HepG2 (cell line): ENCODE measurements around the gene MARF1. TPM values are rescaled to one million over a fixed set of nuclear protein-coding genes. Genes with fewer than 3 reads are reported as not detected.

Source experiments
- ATAC-seq: fragments of 200-7000 bp; cut with Tn5 transposase; 3 replicates; pipeline ENCODE4 v1.9.1; 2020; ENCODE audit warnings: mild to moderate bottlenecking, moderate library complexity
- BruUV-seq: library from RNA; stranded (reverse); fragments of 400-500 nt; replicated peaks from 2 replicates; lab custom pipeline; 2021; lab: Mats Ljungman, UMichigan
- CTCF ChIA-PET: fragments of 300-600 bp; formaldehyde crosslinking; extraction: SDS; loops from one replicate; lab custom pipeline; 2021; ENCODE audit warnings: low total read pairs, inconsistent platforms, low intra/inter-chr PET ratio; lab: Yijun Ruan, JAX
- POLR2A ChIA-PET: fragments of 350-600 bp; sonication (Branson Sonifier 250); formaldehyde crosslinking; loops from one replicate; lab custom pipeline; 2020; ENCODE audit warnings: antibody characterized with exemption, inconsistent platforms; lab: Yijun Ruan, JAX
- DNase-seq: peaks from one replicate; pipeline ENCODE4 v3.0.0-alpha.2; 2015; ENCODE audit warnings: low spot score
- FAIRE-seq: peaks from 3 replicates; lab custom pipeline; 2011; peaks lifted over from hg19 to GRCh38; lab: Jason Lieb, UNC
- H2AFZ ChIP-seq: one replicate; pipeline ENCODE4 v1.6.1; 2011; ENCODE audit warnings: low read length, inconsistent platforms
- H3K27ac ChIP-seq: fragments of 300-600 bp; 3 replicates; pipeline ENCODE4 v1.8.0; 2011; ENCODE audit warnings: mixed run types, mild to moderate bottlenecking, mixed read lengths, low read length, inconsistent platforms; ENCODE audit not compliant: insufficient read depth; ENCODE audit errors: extremely low read length
- H3K27me3 ChIP-seq, 2 experiments: fragments of 200-600 bp in 1 of 2; 2 replicates in 1 of 2; 3 replicates in 1 of 2; pipeline versions ENCODE4 v1.6.0 to v1.8.0; 2011; ENCODE audit warnings: low read length in 2 of 2, mild to moderate bottlenecking in 2 of 2, moderate library complexity in 2 of 2, inconsistent platforms in 1 of 2; ENCODE audit not compliant: insufficient read depth in 2 of 2, control insufficient read depth in 1 of 2
- H3K36me3 ChIP-seq, 2 experiments: fragments of 200-600 bp in 1 of 2; replicated peaks in 1 of 2; 2 replicates in 1 of 2; 3 replicates in 1 of 2; pipeline versions ENCODE4 v1.5.1 to v1.8.0; 2011; ENCODE audit warnings: low read length in 2 of 2, inconsistent platforms in 1 of 2; ENCODE audit not compliant: insufficient read depth in 2 of 2, control insufficient read depth in 1 of 2
- H3K4me1 ChIP-seq: 2 replicates; pipeline ENCODE4 v1.5.1; 2012; ENCODE audit warnings: low read length, inconsistent platforms; ENCODE audit not compliant: insufficient read depth
- H3K4me2 ChIP-seq: 2 replicates; pipeline ENCODE4 v1.6.0; 2011; ENCODE audit warnings: low read depth, low read length, inconsistent platforms
- H3K4me3 ChIP-seq, 3 experiments: fragments of 200-600 bp in 1 of 3; sonication (generic), shearing (Covaris generic) in 1 of 3; replicated peaks in 1 of 3; 2 replicates each; pipeline ENCODE4 v1.5.1; 2011 to 2016; ENCODE audit warnings: low read length in 3 of 3, inconsistent platforms in 2 of 3, low read depth in 2 of 3, mild to moderate bottlenecking in 2 of 3, control low read depth in 1 of 3, mixed read lengths in 1 of 3; ENCODE audit not compliant: insufficient read depth in 1 of 3
- H3K79me2 ChIP-seq: one replicate; pipeline ENCODE4 v1.6.1; 2011; ENCODE audit warnings: low read length, inconsistent platforms; ENCODE audit not compliant: insufficient read depth
- H3K9ac ChIP-seq: 2 replicates; pipeline ENCODE4 v1.6.0; 2011; ENCODE audit warnings: mild to moderate bottlenecking, low read depth, low read length, inconsistent platforms; ENCODE audit not compliant: insufficient read depth
- H3K9me3 ChIP-seq: 2 replicates; pipeline ENCODE4 v1.5.1; 2012; ENCODE audit warnings: mild to moderate bottlenecking, low read length
- H4K20me1 ChIP-seq: 2 replicates; pipeline ENCODE4 v1.6.0; 2011; ENCODE audit warnings: inconsistent platforms, mild to moderate bottlenecking, low read length, moderate library complexity; ENCODE audit not compliant: insufficient read depth
- ATF7 ChIP-seq, 2 experiments: fragments of 450-650 bp in 1 of 2; sonication (generic) in 1 of 2; formaldehyde crosslinking in 1 of 2; IDR thresholded peaks; 2 replicates each; pipeline versions ENCODE4 v1.4.0 to v1.6.1; 2016 to 2020; ENCODE audit warnings: antibody characterized with exemption in 1 of 2, mild to moderate bottlenecking in 1 of 2, missing genetic modification reagents in 1 of 2
- DNMT1 ChIP-seq: sonication (generic); formaldehyde crosslinking; IDR thresholded peaks from 2 replicates; pipeline ENCODE4 v1.5.1; 2020; ENCODE audit warnings: mild to moderate bottlenecking, missing genetic modification reagents
- EED ChIP-seq: sonication (generic); formaldehyde crosslinking; IDR thresholded peaks from 2 replicates; pipeline ENCODE4 v1.5.0; 2020; ENCODE audit warnings: mild to moderate bottlenecking, missing genetic modification reagents
- NRL ChIP-seq: sonication (generic); formaldehyde crosslinking; IDR thresholded peaks from 2 replicates; pipeline ENCODE4 v1.5.0; 2020; ENCODE audit warnings: missing genetic modification reagents, mild to moderate bottlenecking, moderate library complexity, borderline replicate concordance
- PBX2 ChIP-seq: IDR thresholded peaks from 2 replicates; pipeline ENCODE4 v1.6.1; 2016; ENCODE audit warnings: control low read depth
- SPEN ChIP-seq: sonication (generic); formaldehyde crosslinking; IDR thresholded peaks from 2 replicates; pipeline ENCODE4 v1.5.1; 2020; ENCODE audit warnings: low read depth, mild to moderate bottlenecking, missing genetic modification reagents
- ZFYVE20 ChIP-seq: sonication (generic); formaldehyde crosslinking; IDR thresholded peaks from 2 replicates; pipeline ENCODE4 v1.8.0; 2023; ENCODE audit warnings: low read depth, mild to moderate bottlenecking, moderate library complexity, missing genetic modification reagents, borderline replicate concordance
- ZIK1 ChIP-seq: sonication (generic); formaldehyde crosslinking; IDR thresholded peaks from 2 replicates; pipeline ENCODE4 v1.5.0; 2020; ENCODE audit warnings: mild to moderate bottlenecking, low read depth, missing genetic modification reagents, borderline replicate concordance
- ZMYM3 ChIP-seq: sonication (generic); formaldehyde crosslinking; IDR thresholded peaks from 2 replicates; pipeline ENCODE4 v1.5.1; 2020; ENCODE audit warnings: mild to moderate bottlenecking, missing genetic modification reagents
- ZNF256 ChIP-seq: sonication (generic); formaldehyde crosslinking; conservative IDR thresholded peaks from 2 replicates; pipeline ENCODE4 v1.4.0; 2020; ENCODE audit warnings: missing genetic modification reagents
- ZNF768 ChIP-seq: sonication (generic); formaldehyde crosslinking; IDR thresholded peaks from 2 replicates; pipeline ENCODE4 v1.4.0; 2020; ENCODE audit warnings: missing genetic modification reagents
- WGBS: methylation state at CpG from one replicate; pipeline ENCODE4 v1.1.6; 2017; ENCODE audit warnings: low lambda C conversion rate; 5-methylcytosine and 5-hydroxymethylcytosine counted together
- in situ Hi-C: cut with HindIII; loops from 2 replicates; pipeline ENCODE4 v1.10.0; 2017; ENCODE audit warnings: low pct_unique_long_range_greater_than_20kb; ENCODE audit not compliant: extremely low pct_ligation_motif_present
- intact Hi-C: fragments of 100-400 bp; cut with micrococcal nuclease; formaldehyde crosslinking; loops from one replicate; pipeline ENCODE4 v1.10.0; 2022; ENCODE audit not compliant: unreplicated experiment
- polyA plus RNA-seq, 8 experiments: library from polyadenylated mRNA; depleted of rRNA in 3 of 8; stranded (reverse) in 7 of 8; unstranded in 1 of 8; fragments of >200 nt; fragmentation: Illumina TruSeq in 4 of 8; extraction: Trizol in 4 of 8; gene quantifications; 2 replicates each; pipeline versions ENCODE4 v1.2.1 to v1.2.3, GENCODE V29; 2011 to 2016; ENCODE audit warnings: low read depth in 4 of 8, missing spikeins in 1 of 8, mixed read lengths in 1 of 8; ENCODE audit not compliant: insufficient read depth in 1 of 8
- total RNA-seq, 5 experiments: library from RNA; depleted of rRNA; stranded (reverse); fragments of >200 nt; fragmentation: Illumina TruSeq; extraction: Trizol; gene quantifications; 2 replicates each; pipeline ENCODE4 v1.2.3, GENCODE V29; 2016; ENCODE audit warnings: low read depth in 1 of 5
- TF ChIP-seq, protein P1 (sequence below): IDR thresholded peaks from 2 replicates; pipeline ENCODE4 v1.6.1; 2018; ENCODE audit warnings: missing genetic modification reagents
- TF ChIP-seq, protein P2 (sequence below): sonication (generic); formaldehyde crosslinking; conservative IDR thresholded peaks from 2 replicates; pipeline ENCODE4 v1.4.0; 2020; ENCODE audit warnings: missing genetic modification reagents

Gene MARF1
- total and polyA plus RNA-seq, 2 of the 13 experiments (the other 11 are each of a cell fraction or from before 2014, with no cell fraction given) = 8.7 to 20.7 TPM

DNA sequence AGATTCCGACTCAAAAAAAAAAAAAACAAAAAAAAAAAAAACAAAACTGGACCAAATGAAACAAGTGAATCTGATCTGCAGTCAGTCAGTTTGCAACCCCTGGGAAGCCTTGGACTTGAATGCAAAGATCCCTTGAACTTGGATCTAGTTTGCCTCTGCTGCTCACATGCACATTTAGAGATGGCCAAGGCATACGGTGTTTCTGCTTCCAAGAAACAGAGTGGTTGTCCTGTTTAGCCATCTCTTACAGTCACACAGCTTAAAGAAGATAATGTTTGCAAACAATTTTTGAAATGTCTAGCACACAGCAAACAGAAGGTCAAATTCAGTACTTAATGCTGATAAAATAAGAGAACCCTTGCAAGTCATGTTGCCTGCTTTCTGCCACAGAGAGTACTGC, 11.6 kb upstream of the MARF1 start:
- Histone ChIP-seq H3K9me3 (no peaks in the 10 kb centered on the region), H3K36me3 (peaks cover 3% of the 10 kb centered on the region in 2 experiments; a peak in 3 of 5 replicates), H3K4me2 (no peak overlapping the region), H3K27ac (no peak overlapping the region), H3K79me2 (peaks cover 85% of the 10 kb centered on the region), H2AFZ (no peak overlapping the region), H3K4me3 (no peak overlapping the region), H3K9ac (no peak overlapping the region), H4K20me1 (peaks cover 20% of the 10 kb centered on the region; the same call in 1 of the 2 replicates), H3K4me1 (peaks cover 54% of the 10 kb centered on the region), H3K27me3 (peaks cover 0 to 6% of the 10 kb centered on the region in 2 experiments; a peak in 1 of 5 replicates)
- DNase-seq = no peak
- no TSS peak for BruUV-seq
- ATAC-seq = no peak
- 87% methylated on average over 2 of the region's 2 CpGs for WGBS
- CTCF ChIA-PET = no interaction called here
- TF ChIP-seq PBX2 (CRISPR knock-in tag) (no peak), EED (CRISPR knock-in tag) (no peak), SPEN (no peak), ZFYVE20 (CRISPR knock-in tag) (no peak), NRL (no peak), DNMT1 (CRISPR knock-in tag) (no peak), ATF7 (IDR thresholded peaks at IDR 0.05) (no peak), ATF7 (CRISPR knock-in tag; IDR thresholded peaks at IDR 0.05) (no peak), ZNF256 (no peak), ZNF768 (CRISPR knock-in tag) (peak; percentile 25; the same call in 1 of the 2 replicates), ZIK1 (CRISPR knock-in tag) (no peak), ZMYM3 (0 out of 2 replicates have a peak, but pooled peaks have one; percentile 34)
- TF ChIP-seq, protein P1, sequence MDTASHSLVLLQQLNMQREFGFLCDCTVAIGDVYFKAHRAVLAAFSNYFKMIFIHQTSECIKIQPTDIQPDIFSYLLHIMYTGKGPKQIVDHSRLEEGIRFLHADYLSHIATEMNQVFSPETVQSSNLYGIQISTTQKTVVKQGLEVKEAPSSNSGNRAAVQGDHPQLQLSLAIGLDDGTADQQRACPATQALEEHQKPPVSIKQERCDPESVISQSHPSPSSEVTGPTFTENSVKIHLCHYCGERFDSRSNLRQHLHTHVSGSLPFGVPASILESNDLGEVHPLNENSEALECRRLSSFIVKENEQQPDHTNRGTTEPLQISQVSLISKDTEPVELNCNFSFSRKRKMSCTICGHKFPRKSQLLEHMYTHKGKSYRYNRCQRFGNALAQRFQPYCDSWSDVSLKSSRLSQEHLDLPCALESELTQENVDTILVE (CRISPR knock-in tag) = no peak
- TF ChIP-seq, protein P2, sequence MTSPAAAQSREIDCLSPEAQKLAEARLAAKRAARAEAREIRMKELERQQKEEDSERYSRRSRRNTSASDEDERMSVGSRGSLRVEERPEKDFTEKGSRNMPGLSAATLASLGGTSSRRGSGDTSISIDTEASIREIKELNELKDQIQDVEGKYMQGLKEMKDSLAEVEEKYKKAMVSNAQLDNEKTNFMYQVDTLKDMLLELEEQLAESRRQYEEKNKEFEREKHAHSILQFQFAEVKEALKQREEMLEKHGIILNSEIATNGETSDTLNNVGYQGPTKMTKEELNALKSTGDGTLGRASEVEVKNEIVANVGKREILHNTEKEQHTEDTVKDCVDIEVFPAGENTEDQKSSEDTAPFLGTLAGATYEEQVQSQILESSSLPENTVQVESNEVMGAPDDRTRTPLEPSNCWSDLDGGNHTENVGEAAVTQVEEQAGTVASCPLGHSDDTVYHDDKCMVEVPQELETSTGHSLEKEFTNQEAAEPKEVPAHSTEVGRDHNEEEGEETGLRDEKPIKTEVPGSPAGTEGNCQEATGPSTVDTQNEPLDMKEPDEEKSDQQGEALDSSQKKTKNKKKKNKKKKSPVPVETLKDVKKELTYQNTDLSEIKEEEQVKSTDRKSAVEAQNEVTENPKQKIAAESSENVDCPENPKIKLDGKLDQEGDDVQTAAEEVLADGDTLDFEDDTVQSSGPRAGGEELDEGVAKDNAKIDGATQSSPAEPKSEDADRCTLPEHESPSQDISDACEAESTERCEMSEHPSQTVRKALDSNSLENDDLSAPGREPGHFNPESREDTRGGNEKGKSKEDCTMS (CRISPR knock-in tag) = no peak
- no peak for FAIRE-seq
- POLR2A ChIA-PET = interaction anchor here (4.1 kb wide), 1 partner anchor 11 kb away, joined by 22 read pairs; the partner anchor contains the start of gene MARF1
- in situ Hi-C loops = no loop called here
- intact Hi-C loops = no loop called here
